ENCODE data around the gene RELN.
"Not testable (repeated sequence)": the region's sequence is repeated elsewhere in the genome, so short reads cannot be mapped to it uniquely, and the experiment has no call there.

DNA sequence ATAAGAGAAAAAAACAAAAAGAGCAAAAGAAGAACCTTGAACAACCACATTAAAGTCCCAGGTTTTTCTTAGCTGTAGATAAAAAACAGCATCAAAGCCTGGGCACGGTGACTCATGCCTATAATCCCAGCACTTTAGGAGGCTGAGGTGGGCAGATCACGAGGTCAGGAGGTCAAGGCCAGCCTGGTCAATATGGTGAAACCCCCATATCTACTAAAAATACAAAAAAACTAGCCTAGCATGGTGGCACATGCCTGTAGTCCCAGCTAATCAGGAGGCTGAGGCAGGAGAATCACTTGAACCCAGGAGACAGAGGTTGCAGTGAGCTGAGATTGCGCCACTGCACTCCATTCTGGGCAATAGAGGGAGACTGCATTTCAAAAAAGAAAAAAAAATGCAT is 47.4 kb upstream of the RELN start:
- TF ChIP-seq, protein P1, sequence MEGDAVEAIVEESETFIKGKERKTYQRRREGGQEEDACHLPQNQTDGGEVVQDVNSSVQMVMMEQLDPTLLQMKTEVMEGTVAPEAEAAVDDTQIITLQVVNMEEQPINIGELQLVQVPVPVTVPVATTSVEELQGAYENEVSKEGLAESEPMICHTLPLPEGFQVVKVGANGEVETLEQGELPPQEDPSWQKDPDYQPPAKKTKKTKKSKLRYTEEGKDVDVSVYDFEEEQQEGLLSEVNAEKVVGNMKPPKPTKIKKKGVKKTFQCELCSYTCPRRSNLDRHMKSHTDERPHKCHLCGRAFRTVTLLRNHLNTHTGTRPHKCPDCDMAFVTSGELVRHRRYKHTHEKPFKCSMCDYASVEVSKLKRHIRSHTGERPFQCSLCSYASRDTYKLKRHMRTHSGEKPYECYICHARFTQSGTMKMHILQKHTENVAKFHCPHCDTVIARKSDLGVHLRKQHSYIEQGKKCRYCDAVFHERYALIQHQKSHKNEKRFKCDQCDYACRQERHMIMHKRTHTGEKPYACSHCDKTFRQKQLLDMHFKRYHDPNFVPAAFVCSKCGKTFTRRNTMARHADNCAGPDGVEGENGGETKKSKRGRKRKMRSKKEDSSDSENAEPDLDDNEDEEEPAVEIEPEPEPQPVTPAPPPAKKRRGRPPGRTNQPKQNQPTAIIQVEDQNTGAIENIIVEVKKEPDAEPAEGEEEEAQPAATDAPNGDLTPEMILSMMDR (IDR thresholded peaks at IDR 0.05): not testable (repeated sequence)
- TF ChIP-seq POLR2A (IDR thresholded peaks at IDR 0.05; ENCODE audit: low read depth): not testable (repeated sequence)
